ENCODE results near the gene RPL37.

RPL37 gene

DNA sequence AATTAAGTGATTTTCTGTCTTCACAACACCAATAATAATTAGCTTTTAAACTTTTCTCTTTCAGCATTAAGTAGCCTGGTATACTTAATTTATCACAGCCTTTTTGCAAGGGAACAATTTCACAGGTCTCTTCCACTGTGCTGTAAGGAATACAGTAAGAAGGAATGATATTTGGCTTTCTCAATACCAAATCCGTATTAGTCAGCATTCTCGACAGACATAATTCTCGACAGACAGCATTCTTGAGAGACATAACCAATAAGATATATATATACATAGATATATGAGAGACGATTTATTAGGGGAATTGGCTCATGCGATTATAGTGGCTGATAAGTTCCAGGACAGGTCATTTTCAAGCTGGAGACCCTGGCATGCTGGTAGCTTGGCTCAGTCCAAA is 54.8 kb downstream of the RPL37 start:
- H3K4me3 ChIP-seq (ENCODE audit: low read depth, low read length) = no peak overlapping the region
- TF ChIP-seq, protein P1, sequence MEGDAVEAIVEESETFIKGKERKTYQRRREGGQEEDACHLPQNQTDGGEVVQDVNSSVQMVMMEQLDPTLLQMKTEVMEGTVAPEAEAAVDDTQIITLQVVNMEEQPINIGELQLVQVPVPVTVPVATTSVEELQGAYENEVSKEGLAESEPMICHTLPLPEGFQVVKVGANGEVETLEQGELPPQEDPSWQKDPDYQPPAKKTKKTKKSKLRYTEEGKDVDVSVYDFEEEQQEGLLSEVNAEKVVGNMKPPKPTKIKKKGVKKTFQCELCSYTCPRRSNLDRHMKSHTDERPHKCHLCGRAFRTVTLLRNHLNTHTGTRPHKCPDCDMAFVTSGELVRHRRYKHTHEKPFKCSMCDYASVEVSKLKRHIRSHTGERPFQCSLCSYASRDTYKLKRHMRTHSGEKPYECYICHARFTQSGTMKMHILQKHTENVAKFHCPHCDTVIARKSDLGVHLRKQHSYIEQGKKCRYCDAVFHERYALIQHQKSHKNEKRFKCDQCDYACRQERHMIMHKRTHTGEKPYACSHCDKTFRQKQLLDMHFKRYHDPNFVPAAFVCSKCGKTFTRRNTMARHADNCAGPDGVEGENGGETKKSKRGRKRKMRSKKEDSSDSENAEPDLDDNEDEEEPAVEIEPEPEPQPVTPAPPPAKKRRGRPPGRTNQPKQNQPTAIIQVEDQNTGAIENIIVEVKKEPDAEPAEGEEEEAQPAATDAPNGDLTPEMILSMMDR (IDR thresholded peaks at IDR 0.05; ENCODE audit: borderline replicate concordance, insufficient read depth, low read depth, low read length) = no peak

DNA sequence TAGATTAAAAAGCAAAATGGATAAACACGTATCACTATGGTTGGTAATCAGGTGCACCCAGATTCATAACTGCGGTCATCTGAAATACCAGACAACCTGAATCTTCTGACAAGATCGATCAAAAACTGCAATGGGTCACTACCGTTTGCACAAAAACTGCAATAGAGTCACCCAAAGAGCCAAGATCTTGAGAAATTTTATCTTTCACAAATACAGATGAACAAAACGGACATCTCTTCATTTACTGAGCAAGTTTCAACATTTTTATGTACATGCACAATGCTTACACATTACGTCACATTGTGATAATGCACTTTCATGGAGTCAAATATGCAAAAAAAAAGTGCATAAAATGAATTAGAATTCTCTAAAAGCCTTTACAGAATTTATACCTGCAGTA is 55.5 kb downstream of the RPL37 start:
- TF ChIP-seq, protein P1 (IDR thresholded peaks at IDR 0.05; ENCODE audit: borderline replicate concordance, insufficient read depth, low read depth, low read length) = no peak
- H3K4me3 ChIP-seq (ENCODE audit: low read depth, low read length) = no peak overlapping the region

DNA sequence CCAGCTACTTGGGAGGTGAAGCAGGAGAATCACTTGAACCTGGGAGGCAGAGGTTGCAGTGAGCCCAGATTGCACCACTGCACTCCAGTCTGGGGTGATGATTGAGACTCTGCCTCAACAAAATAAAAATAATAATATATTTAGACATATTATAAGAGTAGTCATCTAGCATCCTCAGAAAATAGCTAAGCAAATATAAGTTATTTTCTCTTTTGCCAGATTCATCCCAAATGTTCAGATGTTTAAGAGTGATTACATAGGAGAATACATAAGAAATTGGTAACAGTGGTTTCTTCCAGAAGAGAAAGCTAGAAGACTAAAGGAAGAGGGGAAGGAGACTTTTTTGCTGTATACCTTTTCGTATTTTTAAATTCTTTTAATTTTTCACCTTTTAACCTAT is 56.9 kb downstream of the RPL37 start:
- TF ChIP-seq, protein P1 (IDR thresholded peaks at IDR 0.05; ENCODE audit: borderline replicate concordance, insufficient read depth, low read depth, low read length) = no peak
- H3K4me3 ChIP-seq (ENCODE audit: low read depth, low read length) = no peak overlapping the region

DNA sequence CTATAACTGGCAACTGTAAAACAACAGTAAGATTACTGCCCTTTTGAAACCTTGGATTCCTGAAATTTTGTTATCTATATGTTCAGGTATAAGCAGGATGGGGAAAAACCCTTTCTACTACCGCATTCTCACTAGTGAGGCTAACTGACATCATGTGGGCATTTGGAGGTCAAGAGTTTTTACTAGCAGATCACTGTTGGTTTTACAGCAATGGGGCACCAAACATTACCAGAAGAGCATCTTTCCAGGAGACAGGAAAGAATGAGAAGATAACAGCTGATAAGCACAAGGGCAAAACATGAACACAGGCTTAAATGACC is 58.4 kb downstream of the RPL37 start:
- TF ChIP-seq, protein P1 (IDR thresholded peaks at IDR 0.05; ENCODE audit: borderline replicate concordance, insufficient read depth, low read depth, low read length) = no peak

DNA sequence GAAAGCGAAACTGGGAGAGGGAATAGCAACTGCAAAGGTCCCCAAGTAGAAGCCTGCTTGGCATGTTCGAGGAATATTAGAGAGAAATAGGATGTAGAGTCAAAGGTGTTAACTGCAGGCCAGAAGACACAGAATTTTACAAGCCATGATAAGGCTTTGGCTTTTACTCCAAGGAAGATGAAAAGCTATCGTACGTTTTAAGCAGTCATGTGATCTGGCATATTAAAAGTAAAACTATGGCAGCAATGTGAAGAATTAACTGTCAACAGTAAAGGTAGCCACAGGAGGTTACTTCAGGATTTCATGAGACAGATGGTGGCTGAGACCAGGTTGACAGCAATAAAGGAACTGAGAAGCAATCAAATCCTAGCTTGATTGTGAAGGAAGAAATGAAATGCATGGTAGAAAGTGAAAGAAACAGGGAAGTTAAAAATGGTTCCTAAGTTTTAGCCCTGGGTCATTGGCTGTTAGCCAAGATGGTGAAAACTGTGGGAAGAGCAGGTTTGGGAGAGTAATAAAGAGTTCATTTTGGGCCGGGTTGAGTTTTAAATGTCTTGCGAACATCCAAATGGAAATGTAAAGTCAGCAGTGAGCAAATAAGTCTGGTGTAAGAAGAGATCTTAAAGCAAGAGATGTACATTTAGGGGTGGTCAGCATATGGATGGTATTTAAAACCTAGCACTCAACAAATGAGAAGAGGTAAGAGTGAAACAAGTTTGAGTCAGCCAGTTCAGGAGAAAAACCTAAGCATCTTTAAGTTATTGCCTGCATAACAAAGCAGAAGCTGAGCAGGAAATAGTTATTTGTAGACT is 59.0 kb downstream of the RPL37 start:
- TF ChIP-seq, protein P1 (IDR thresholded peaks at IDR 0.05; ENCODE audit: borderline replicate concordance, insufficient read depth, low read depth, low read length) = no peak
- H3K4me3 ChIP-seq (ENCODE audit: low read depth, low read length) = no peak overlapping the region

More for the DNA sequence above, 58.4 kb downstream of the RPL37 start:
- H3K4me3 ChIP-seq (ENCODE audit: low read depth, low read length) = no peak overlapping the region
